ENCODE data around the gene HECTD4. TPM values are rescaled to one million over a fixed set of nuclear protein-coding genes. Genes with fewer than 3 reads are reported as not detected.

The HECTD4 gene
- total RNA-seq, 1 experiment from 2014 or later, result 30.0 TPM

- Histone ChIP-seq H3K23me2 (ENCODE audit: insufficient read length, low read depth, low read length, poor library complexity, severe bottlenecking) (no peaks in the 10 kb centered on the region), H3K9me3 (ENCODE audit: control insufficient read depth, low read depth, low read length) (no peaks in the 10 kb centered on the region), H3K79me1 (ENCODE audit: insufficient read depth, low read depth, low read length, poor library complexity, severe bottlenecking) (no peaks in the 10 kb centered on the region), H2AK5ac (ENCODE audit: insufficient read length, low read length) (no peak overlapping the region), H2BK15ac (ENCODE audit: low read depth, low read length) (no peak overlapping the region), H3K9ac (ENCODE audit: extremely low read depth, insufficient read length, low read length) (no peak overlapping the region), H3K56ac (ENCODE audit: insufficient read length, low read depth, low read length) (no peak overlapping the region), H3K4me2 (ENCODE audit: insufficient read depth, insufficient read length, low read length) (no peak overlapping the region), H2AFZ (ENCODE audit: low read length) (no peak overlapping the region), H2BK120ac (ENCODE audit: low read depth, low read length, poor library complexity, severe bottlenecking) (no peak overlapping the region), H2BK5ac (ENCODE audit: insufficient read length, low read length) (no peak overlapping the region), H4K8ac (replicated peaks; ENCODE audit: insufficient read length, low read depth, low read length) (no peak overlapping the region), H4K5ac (ENCODE audit: insufficient read length, low read depth, low read length) (no peak overlapping the region), H3K27ac (ENCODE audit: insufficient read length, low read depth, low read length) (no peak overlapping the region), H3K4ac (ENCODE audit: low read depth, low read length) (no peak overlapping the region), H3K79me2 (ENCODE audit: insufficient read depth, low read length) (no peaks in the 10 kb centered on the region), H2BK12ac (ENCODE audit: insufficient read length, low read depth, low read length) (no peak overlapping the region), H3K23ac (ENCODE audit: insufficient read length, low read depth, low read length) (no peak overlapping the region), H3K14ac (ENCODE audit: insufficient read depth, low read length) (no peak overlapping the region), H3K4me1 (ENCODE audit: insufficient read depth, low read length) (no peaks in the 10 kb centered on the region), H3K18ac (ENCODE audit: insufficient read length, low read depth, low read length) (no peak overlapping the region), H3T11ph (ENCODE audit: low read length) (no peak overlapping the region), H3K27me3 (ENCODE audit: insufficient read depth, low read length) (no peaks in the 10 kb centered on the region), H4K91ac (ENCODE audit: insufficient read length, low read depth, low read length) (no peak overlapping the region), H2BK20ac (ENCODE audit: low read depth, low read length, poor library complexity, severe bottlenecking) (no peak overlapping the region), H4K20me1 (ENCODE audit: control insufficient read depth, insufficient read depth, insufficient read length) (no peaks in the 10 kb centered on the region)
- WGBS (ENCODE audit: extremely low coverage, insufficient read length, low lambda C conversion rate), result no CpG with 5 or more reads among the region's 3 CpGs
- Mint-ChIP-seq H3K4me1 (no peaks in the 10 kb centered on the region), H3K9me3 (no peaks in the 10 kb centered on the region), H3K27me3 (ENCODE audit: low read depth) (no peaks in the 10 kb centered on the region), H3K4me3 (no peak overlapping the region), H3K36me3 (ENCODE audit: insufficient read depth in 1 of 3, low read depth in 3 of 3) (peaks cover 0 to 13% (median 0%) of the 10 kb centered on the region in 3 experiments; a peak in 3 of 7 replicates), H3K27ac (peak overlapping the region in 1 of 3 experiments; percentile 0; a peak in 1 of 7 replicates)
- TF ChIP-seq, protein P1, sequence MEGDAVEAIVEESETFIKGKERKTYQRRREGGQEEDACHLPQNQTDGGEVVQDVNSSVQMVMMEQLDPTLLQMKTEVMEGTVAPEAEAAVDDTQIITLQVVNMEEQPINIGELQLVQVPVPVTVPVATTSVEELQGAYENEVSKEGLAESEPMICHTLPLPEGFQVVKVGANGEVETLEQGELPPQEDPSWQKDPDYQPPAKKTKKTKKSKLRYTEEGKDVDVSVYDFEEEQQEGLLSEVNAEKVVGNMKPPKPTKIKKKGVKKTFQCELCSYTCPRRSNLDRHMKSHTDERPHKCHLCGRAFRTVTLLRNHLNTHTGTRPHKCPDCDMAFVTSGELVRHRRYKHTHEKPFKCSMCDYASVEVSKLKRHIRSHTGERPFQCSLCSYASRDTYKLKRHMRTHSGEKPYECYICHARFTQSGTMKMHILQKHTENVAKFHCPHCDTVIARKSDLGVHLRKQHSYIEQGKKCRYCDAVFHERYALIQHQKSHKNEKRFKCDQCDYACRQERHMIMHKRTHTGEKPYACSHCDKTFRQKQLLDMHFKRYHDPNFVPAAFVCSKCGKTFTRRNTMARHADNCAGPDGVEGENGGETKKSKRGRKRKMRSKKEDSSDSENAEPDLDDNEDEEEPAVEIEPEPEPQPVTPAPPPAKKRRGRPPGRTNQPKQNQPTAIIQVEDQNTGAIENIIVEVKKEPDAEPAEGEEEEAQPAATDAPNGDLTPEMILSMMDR (conservative IDR thresholded peaks at IDR 0.05), result no peak
- no peak for DNase-seq
Observed at GRCh38 chr12:112275836-112276235, 106.4 kb downstream of the HECTD4 start.

Data from H9 (cell line).